Astrocyte (in vitro differentiated cells and primary cell): ENCODE data around the gene GRAMD1B.

Source experiments
- EZH2 ChIP-seq: IDR thresholded peaks from 2 replicates; pipeline ENCODE4 v1.6.1; 2012; ENCODE audit warnings: mild to moderate bottlenecking, low read length, inconsistent platforms; ENCODE audit not compliant: insufficient read depth
- TF ChIP-seq, protein P1 (sequence below): IDR thresholded peaks from 2 replicates; pipeline ENCODE4 v1.5.1; 2011; ENCODE audit warnings: low read depth, mild to moderate bottlenecking, inconsistent platforms, low read length, moderate library complexity; ENCODE audit not compliant: insufficient read depth

DNA sequence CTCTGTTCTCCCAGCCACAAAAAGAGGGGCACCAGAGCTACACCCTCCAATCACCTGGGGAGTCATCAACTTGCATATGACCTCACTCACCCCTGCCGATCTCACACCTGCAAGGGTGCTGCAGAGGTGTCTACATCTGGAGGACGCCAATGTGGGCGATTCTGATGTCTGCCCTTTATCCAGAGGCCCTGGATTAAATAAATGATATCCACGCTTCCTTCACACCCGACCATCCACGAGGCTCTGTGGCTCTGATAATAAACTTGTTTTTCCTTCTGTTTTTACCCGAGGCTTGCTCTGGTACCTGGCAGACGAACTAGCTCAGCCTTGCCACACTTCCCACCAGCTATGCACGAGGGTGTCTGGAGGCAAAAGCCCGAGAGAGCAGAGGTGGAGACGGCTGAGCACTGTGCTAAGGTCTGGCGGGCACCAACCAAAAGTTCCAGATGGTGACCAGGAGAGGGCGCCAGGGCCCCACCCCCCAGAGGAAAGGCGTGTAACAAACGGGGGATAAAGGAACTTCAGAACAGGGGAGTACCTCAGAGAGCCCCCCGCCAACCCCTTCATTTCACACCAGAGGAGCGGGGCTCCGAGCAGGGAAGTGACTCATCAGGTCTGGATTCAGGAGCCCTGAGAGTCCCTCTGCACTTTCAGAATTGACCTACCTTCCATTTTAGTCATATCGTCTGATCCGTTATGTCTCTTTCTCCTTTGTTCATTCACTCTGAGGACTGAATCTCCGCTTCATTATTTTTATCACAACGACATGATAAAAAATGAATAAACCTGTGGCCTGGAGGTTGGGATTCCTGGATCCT lies 210.8 kb downstream of the GRAMD1B start:
- TF ChIP-seq, protein P1, sequence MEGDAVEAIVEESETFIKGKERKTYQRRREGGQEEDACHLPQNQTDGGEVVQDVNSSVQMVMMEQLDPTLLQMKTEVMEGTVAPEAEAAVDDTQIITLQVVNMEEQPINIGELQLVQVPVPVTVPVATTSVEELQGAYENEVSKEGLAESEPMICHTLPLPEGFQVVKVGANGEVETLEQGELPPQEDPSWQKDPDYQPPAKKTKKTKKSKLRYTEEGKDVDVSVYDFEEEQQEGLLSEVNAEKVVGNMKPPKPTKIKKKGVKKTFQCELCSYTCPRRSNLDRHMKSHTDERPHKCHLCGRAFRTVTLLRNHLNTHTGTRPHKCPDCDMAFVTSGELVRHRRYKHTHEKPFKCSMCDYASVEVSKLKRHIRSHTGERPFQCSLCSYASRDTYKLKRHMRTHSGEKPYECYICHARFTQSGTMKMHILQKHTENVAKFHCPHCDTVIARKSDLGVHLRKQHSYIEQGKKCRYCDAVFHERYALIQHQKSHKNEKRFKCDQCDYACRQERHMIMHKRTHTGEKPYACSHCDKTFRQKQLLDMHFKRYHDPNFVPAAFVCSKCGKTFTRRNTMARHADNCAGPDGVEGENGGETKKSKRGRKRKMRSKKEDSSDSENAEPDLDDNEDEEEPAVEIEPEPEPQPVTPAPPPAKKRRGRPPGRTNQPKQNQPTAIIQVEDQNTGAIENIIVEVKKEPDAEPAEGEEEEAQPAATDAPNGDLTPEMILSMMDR, result peak; percentile 55
- no peak for TF ChIP-seq EZH2
